ENCODE measurements around the gene GRIP1.

Gene GRIP1

GRCh38 chr12:66699738-66700482, 21.0 kb upstream of the GRIP1 start:
- Histone ChIP-seq H3K4me1 (ENCODE audit: insufficient read depth, low read length) (no peaks in the 10 kb centered on the region), H3K36me3 (ENCODE audit: insufficient read depth, low read length) (no peaks in the 10 kb centered on the region), H3K9me3 (ENCODE audit: control insufficient read depth, insufficient read depth, low read length) (no peaks in the 10 kb centered on the region), H3K9ac (ENCODE audit: low read depth, low read length) (no peak overlapping the region)

- no peaks in the 10 kb centered on the region for H3K36me3 ChIP-seq (ENCODE audit: insufficient read depth, low read length)
- no peak overlapping the region for H3K9ac ChIP-seq (ENCODE audit: low read depth, low read length)
Observed at GRCh38 chr12:66698558-66698957, 19.7 kb upstream of the GRIP1 start.

GRCh38 chr12:66697404-66697803, 18.5 kb upstream of the GRIP1 start:
- Histone ChIP-seq H3K36me3 (ENCODE audit: insufficient read depth, low read length) (no peaks in the 10 kb centered on the region), H3K9ac (ENCODE audit: low read depth, low read length) (no peak overlapping the region), H3K4me1 (ENCODE audit: insufficient read depth, low read length) (no peaks in the 10 kb centered on the region), H3K9me3 (ENCODE audit: control insufficient read depth, insufficient read depth, low read length) (no peaks in the 10 kb centered on the region)

More at GRCh38 chr12:66698558-66698957, 19.7 kb upstream of the GRIP1 start:
- Histone ChIP-seq H3K4me1 (ENCODE audit: insufficient read depth, low read length) (no peaks in the 10 kb centered on the region), H3K9me3 (ENCODE audit: control insufficient read depth, insufficient read depth, low read length) (no peaks in the 10 kb centered on the region)

GRCh38 chr12:66694666-66695613, 16.1 kb upstream of the GRIP1 start:
- Histone ChIP-seq H3K9me3 (ENCODE audit: control insufficient read depth, insufficient read depth, low read length) (no peaks in the 10 kb centered on the region), H3K36me3 (ENCODE audit: insufficient read depth, low read length) (no peaks in the 10 kb centered on the region), H3K9ac (ENCODE audit: low read depth, low read length) (no peak overlapping the region), H3K4me1 (ENCODE audit: insufficient read depth, low read length) (no peaks in the 10 kb centered on the region)

GRCh38 chr12:66693901-66694513, 15.1 kb upstream of the GRIP1 start:
- no peaks in the 10 kb centered on the region for H3K9me3 ChIP-seq (ENCODE audit: control insufficient read depth, insufficient read depth, low read length)
- H3K36me3 ChIP-seq (ENCODE audit: insufficient read depth, low read length) = no peaks in the 10 kb centered on the region
- no peaks in the 10 kb centered on the region for H3K4me1 ChIP-seq (ENCODE audit: insufficient read depth, low read length)
- H3K9ac ChIP-seq (ENCODE audit: low read depth, low read length) = no peak overlapping the region

- Histone ChIP-seq H3K9me3 (ENCODE audit: control insufficient read depth, insufficient read depth, low read length) (no peaks in the 10 kb centered on the region), H3K36me3 (ENCODE audit: insufficient read depth, low read length) (no peaks in the 10 kb centered on the region), H3K4me1 (ENCODE audit: insufficient read depth, low read length) (no peaks in the 10 kb centered on the region), H3K9ac (ENCODE audit: low read depth, low read length) (no peak overlapping the region)
Observed at GRCh38 chr12:66692986-66693385, 14.1 kb upstream of the GRIP1 start.

GRCh38 chr12:66692170-66692569, 13.3 kb upstream of the GRIP1 start:
- no peaks in the 10 kb centered on the region for H3K36me3 ChIP-seq (ENCODE audit: insufficient read depth, low read length)
- H3K9ac ChIP-seq (ENCODE audit: low read depth, low read length) = no peak overlapping the region
- peaks cover 5% of the 10 kb centered on the region; the same call in 1 of the 2 replicates for H3K4me1 ChIP-seq (ENCODE audit: insufficient read depth, low read length)
- no peaks in the 10 kb centered on the region for H3K9me3 ChIP-seq (ENCODE audit: control insufficient read depth, insufficient read depth, low read length)

- Histone ChIP-seq H3K4me1 (ENCODE audit: insufficient read depth, low read length) (peaks cover 8% of the 10 kb centered on the region; the same call in 1 of the 2 replicates), H3K9ac (ENCODE audit: low read depth, low read length) (no peak overlapping the region), H3K36me3 (ENCODE audit: insufficient read depth, low read length) (no peaks in the 10 kb centered on the region), H3K9me3 (ENCODE audit: control insufficient read depth, insufficient read depth, low read length) (no peaks in the 10 kb centered on the region)
Observed at GRCh38 chr12:66688846-66689439, 10.1 kb upstream of the GRIP1 start.

GRCh38 chr12:66684222-66684621, 5.3 kb upstream of the GRIP1 start:
- no peaks in the 10 kb centered on the region for H3K36me3 ChIP-seq (ENCODE audit: insufficient read depth, low read length)
- no peak overlapping the region for H3K9ac ChIP-seq (ENCODE audit: low read depth, low read length)
- H3K9me3 ChIP-seq (ENCODE audit: control insufficient read depth, insufficient read depth, low read length) = no peaks in the 10 kb centered on the region
- peaks cover 18% of the 10 kb centered on the region for H3K4me1 ChIP-seq (ENCODE audit: insufficient read depth, low read length)

- H3K9ac ChIP-seq (ENCODE audit: low read depth, low read length) = no peak overlapping the region
- H3K9me3 ChIP-seq (ENCODE audit: control insufficient read depth, insufficient read depth, low read length) = no peaks in the 10 kb centered on the region
- no peaks in the 10 kb centered on the region for H3K36me3 ChIP-seq (ENCODE audit: insufficient read depth, low read length)
- H3K4me1 ChIP-seq (ENCODE audit: insufficient read depth, low read length) = peaks cover 22% of the 10 kb centered on the region
Observed at GRCh38 chr12:66683822-66684221, 4.9 kb upstream of the GRIP1 start.

- Histone ChIP-seq H3K36me3 (ENCODE audit: insufficient read depth, low read length) (no peaks in the 10 kb centered on the region), H3K4me1 (ENCODE audit: insufficient read depth, low read length) (peaks cover 29% of the 10 kb centered on the region), H3K9me3 (ENCODE audit: control insufficient read depth, insufficient read depth, low read length) (no peaks in the 10 kb centered on the region), H3K9ac (ENCODE audit: low read depth, low read length) (no peak overlapping the region)
Observed at GRCh38 chr12:66683073-66683472, 4.2 kb upstream of the GRIP1 start.

GRCh38 chr12:66679461-66680084, 697 bp upstream of the GRIP1 start:
- no peaks in the 10 kb centered on the region for H3K36me3 ChIP-seq (ENCODE audit: insufficient read depth, low read length)
- peaks cover 24% of the 10 kb centered on the region for H3K4me1 ChIP-seq (ENCODE audit: insufficient read depth, low read length)
- H3K9me3 ChIP-seq (ENCODE audit: control insufficient read depth, insufficient read depth, low read length) = no peaks in the 10 kb centered on the region
- H3K9ac ChIP-seq (ENCODE audit: low read depth, low read length) = peak overlapping the region; percentile 25; the same call in 1 of the 2 replicates

- Histone ChIP-seq H3K4me1 (ENCODE audit: insufficient read depth, low read length) (peaks cover 17% of the 10 kb centered on the region), H3K9ac (ENCODE audit: low read depth, low read length) (no peak overlapping the region), H3K9me3 (ENCODE audit: control insufficient read depth, insufficient read depth, low read length) (no peaks in the 10 kb centered on the region), H3K36me3 (ENCODE audit: insufficient read depth, low read length) (no peaks in the 10 kb centered on the region)
Observed at GRCh38 chr12:66676241-66676640, 2.6 kb downstream of the GRIP1 start.
